ENCODE results near the gene OBSCN.

DNA sequence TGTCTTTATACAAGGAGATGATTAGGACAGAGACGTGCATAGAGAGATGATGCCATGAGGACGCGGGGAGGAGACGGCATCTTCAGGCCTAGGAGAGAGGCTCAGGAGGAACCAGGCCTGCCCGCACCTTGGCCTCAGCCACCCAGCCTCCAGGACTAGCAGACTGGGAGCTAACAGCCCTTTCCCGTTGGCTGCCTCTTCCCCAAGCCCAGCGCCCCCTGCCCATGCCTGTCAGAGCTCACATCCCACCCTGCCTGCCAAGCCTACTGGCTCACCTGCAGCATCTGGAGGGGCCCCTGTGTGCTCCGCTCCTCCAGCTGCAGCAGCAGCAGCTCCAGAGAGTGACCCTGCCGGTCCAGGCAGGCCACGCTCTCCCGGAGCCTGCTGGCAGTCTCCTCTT is 202.8 kb downstream of the OBSCN start:
- no peak for TF ChIP-seq CHD1 (IDR thresholded peaks at IDR 0.05; ENCODE audit: low read depth, low read length)
- TF ChIP-seq CTCF (IDR thresholded peaks at IDR 0.05 in 2 of 3, conservative IDR thresholded peaks at IDR 0.05 in 1 of 3; ENCODE audit: control insufficient read depth in 2 of 3, extremely low read depth in 1 of 3, insufficient read depth in 1 of 3, low read depth in 3 of 3, low read length in 3 of 3) = no peak
- TF ChIP-seq EZH2 (IDR thresholded peaks at IDR 0.05; ENCODE audit: borderline replicate concordance, control insufficient read depth, low read depth, low read length) = no peak
- no peak for TF ChIP-seq POLR2A (IDR thresholded peaks at IDR 0.05; ENCODE audit: low read depth, low read length)
- no peak for TF ChIP-seq FOS (IDR thresholded peaks at IDR 0.05; ENCODE audit: borderline replicate concordance, extremely low read depth, insufficient read length)
- TF ChIP-seq, protein P1, sequence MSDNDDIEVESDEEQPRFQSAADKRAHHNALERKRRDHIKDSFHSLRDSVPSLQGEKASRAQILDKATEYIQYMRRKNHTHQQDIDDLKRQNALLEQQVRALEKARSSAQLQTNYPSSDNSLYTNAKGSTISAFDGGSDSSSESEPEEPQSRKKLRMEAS (IDR thresholded peaks at IDR 0.05; ENCODE audit: low read depth, low read length) = no peak
- TF ChIP-seq TAF1 (IDR thresholded peaks at IDR 0.05; ENCODE audit: borderline replicate concordance, low read depth, low read length) = no peak
- TF ChIP-seq STAT1 (conservative IDR thresholded peaks at IDR 0.05) = no peak
- TF ChIP-seq, protein P2, sequence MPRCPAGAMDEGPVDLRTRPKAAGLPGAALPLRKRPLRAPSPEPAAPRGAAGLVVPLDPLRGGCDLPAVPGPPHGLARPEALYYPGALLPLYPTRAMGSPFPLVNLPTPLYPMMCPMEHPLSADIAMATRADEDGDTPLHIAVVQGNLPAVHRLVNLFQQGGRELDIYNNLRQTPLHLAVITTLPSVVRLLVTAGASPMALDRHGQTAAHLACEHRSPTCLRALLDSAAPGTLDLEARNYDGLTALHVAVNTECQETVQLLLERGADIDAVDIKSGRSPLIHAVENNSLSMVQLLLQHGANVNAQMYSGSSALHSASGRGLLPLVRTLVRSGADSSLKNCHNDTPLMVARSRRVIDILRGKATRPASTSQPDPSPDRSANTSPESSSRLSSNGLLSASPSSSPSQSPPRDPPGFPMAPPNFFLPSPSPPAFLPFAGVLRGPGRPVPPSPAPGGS (IDR thresholded peaks at IDR 0.05; ENCODE audit: borderline replicate concordance, insufficient read depth, low read depth, low read length, poor library complexity, severe bottlenecking) = no peak
- no peak for TF ChIP-seq HDAC6 (IDR thresholded peaks at IDR 0.05; ENCODE audit: unreplicated experiment)
- TF ChIP-seq PAX8 (IDR thresholded peaks at IDR 0.05) = no peak
- TF ChIP-seq REST (IDR thresholded peaks at IDR 0.05; ENCODE audit: low read depth, low read length) = no peak
- TF ChIP-seq RAD21 (IDR thresholded peaks at IDR 0.05; ENCODE audit: insufficient read depth, low read depth, low read length) = no peak
